OCI-LY7 (cell line): ENCODE data around the gene EVI5L. TPM values are rescaled to one million over a fixed set of nuclear protein-coding genes. Genes with fewer than 3 reads are reported as not detected.

Experiments
- BruUV-seq: library from RNA; stranded (reverse); fragments of 400-500 nt; replicated peaks from 2 replicates; lab custom pipeline; 2021; lab: Mats Ljungman, UMichigan
- CTCF ChIA-PET: fragments of 300-600 bp; sonication (Branson Sonifier 250); formaldehyde crosslinking; loops from one replicate; lab custom pipeline; 2022; ENCODE audit warnings: antibody characterized with exemption; ENCODE audit not compliant: unreplicated experiment; lab: Charles Lee
- POLR2A ChIA-PET: fragments of 300-600 bp; sonication (Branson Sonifier 250); formaldehyde crosslinking; loops from one replicate; lab custom pipeline; 2022; ENCODE audit warnings: antibody characterized with exemption; lab: Charles Lee
- DNase-seq: peaks from one replicate; pipeline ENCODE4 v3.0.0-alpha.2; 2015; ENCODE audit warnings: low spot score
- H2AFZ ChIP-seq: fragments of 200-600 bp; sonication (generic), shearing (Covaris generic); 2 replicates; pipeline ENCODE4 v1.6.1; 2014; ENCODE audit warnings: mild to moderate bottlenecking, antibody characterized with exemption, low read length, moderate library complexity
- H3K27ac ChIP-seq: fragments of 200-600 bp; sonication (generic); 2 replicates; pipeline ENCODE4 v1.5.1; 2014; ENCODE audit warnings: mixed run types, low read depth, mild to moderate bottlenecking, moderate library complexity, low read length, inconsistent platforms; ENCODE audit not compliant: poor library complexity, severe bottlenecking
- H3K36me3 ChIP-seq: fragments of 200-600 bp; sonication (generic); 2 replicates; pipeline ENCODE4 v1.6.1; 2014; ENCODE audit warnings: mild to moderate bottlenecking, antibody characterized with exemption, low read length, moderate library complexity, mixed read lengths; ENCODE audit not compliant: insufficient read depth
- H3K4me1 ChIP-seq: fragments of 200-600 bp; sonication (generic); 2 replicates; pipeline ENCODE4 v1.5.1; 2014; ENCODE audit warnings: mild to moderate bottlenecking, low read length; ENCODE audit not compliant: insufficient read depth, poor library complexity, severe bottlenecking
- H3K4me2 ChIP-seq: fragments of 200-600 bp; sonication (generic); 2 replicates; pipeline ENCODE4 v1.6.1; 2014; ENCODE audit warnings: mild to moderate bottlenecking, low read length
- H3K4me3 ChIP-seq: fragments of 200-600 bp; sonication (generic); 2 replicates; pipeline ENCODE4 v1.5.1; 2014; ENCODE audit warnings: mild to moderate bottlenecking, low read depth, low read length; ENCODE audit not compliant: poor library complexity, severe bottlenecking
- H3K79me2 ChIP-seq: fragments of 200-600 bp; sonication (generic); 2 replicates; pipeline ENCODE4 v1.6.1; 2016; ENCODE audit warnings: low read depth, mild to moderate bottlenecking, low read length, moderate library complexity, mixed read lengths; ENCODE audit not compliant: insufficient read depth
- H3K9me2 ChIP-seq: fragments of 200-600 bp; sonication (generic); 2 replicates; pipeline ENCODE4 v1.6.1; 2016; ENCODE audit warnings: mild to moderate bottlenecking, low read length, mixed read lengths; ENCODE audit not compliant: insufficient read depth
- H3K9me3 ChIP-seq: fragments of 200-600 bp; sonication (generic); 2 replicates; pipeline ENCODE4 v1.6.1; 2014; ENCODE audit warnings: mild to moderate bottlenecking, mixed run types, low read length, mixed read lengths
- H4K20me1 ChIP-seq: fragments of 200-600 bp; sonication (generic); 2 replicates; pipeline ENCODE4 v1.6.1; 2014; ENCODE audit warnings: mild to moderate bottlenecking, antibody characterized with exemption, low read length, moderate library complexity, mixed read lengths; ENCODE audit not compliant: insufficient read depth
- EZH2phosphoT487 ChIP-seq: fragments of 200-600 bp; sonication (generic); IDR thresholded peaks from 2 replicates; pipeline ENCODE4 v1.6.1; 2018; ENCODE audit warnings: low read depth, borderline replicate concordance, mild to moderate bottlenecking, mixed run types, antibody characterized with exemption, low read length, moderate library complexity, mixed read lengths
- intact Hi-C: fragments of 100-400 bp; cut with micrococcal nuclease; formaldehyde crosslinking; loops from one replicate; pipeline ENCODE4 v1.10.0; 2022; ENCODE audit not compliant: unreplicated experiment
- total RNA-seq, 2 experiments: library from RNA; depleted of rRNA in 1 of 2; stranded (reverse); fragments of >200 nt in 1 of 2; shearing (Covaris generic) in 1 of 2; gene quantifications; 2 replicates each; pipeline ENCODE4 v1.2.3, GENCODE V29; 2014 to 2022
- TF ChIP-seq, protein P1 (sequence below): fragments of 200-600 bp; sonication (generic); conservative IDR thresholded peaks from 2 replicates; pipeline ENCODE4 v1.5.1; 2014; ENCODE audit warnings: mild to moderate bottlenecking, antibody characterized with exemption, low read length, moderate library complexity, mixed read lengths

EVI5L gene
- total RNA-seq, 2 experiments from 2014 or later: 2.7 to 5.5 TPM

DNA sequence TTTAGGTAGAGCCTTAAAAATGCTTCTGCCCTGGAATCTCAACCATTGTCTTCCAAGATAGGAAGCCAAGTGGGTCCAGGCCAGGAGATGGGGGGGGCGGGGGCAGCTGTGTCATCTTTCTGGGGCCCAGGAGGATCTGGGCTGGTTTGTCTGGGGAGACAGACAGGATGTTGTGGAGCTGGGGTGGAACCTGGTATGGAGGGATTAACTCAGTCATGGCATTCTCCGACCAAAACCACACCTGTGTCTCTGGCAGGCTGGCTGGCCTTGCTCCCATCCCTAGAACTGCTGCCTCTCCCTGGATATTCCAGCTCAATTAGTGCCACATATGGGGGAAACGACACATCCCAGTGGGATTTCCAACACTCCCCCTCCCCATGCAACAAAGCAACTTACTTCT is 70.9 kb downstream of the EVI5L start:
- H3K36me3 ChIP-seq: peaks cover 4% of the 10 kb centered on the region; the same call in 1 of the 2 replicates
- H3K27ac ChIP-seq: no peak overlapping the region
- 0 out of 2 replicates have a peak, but pooled peaks cover 9% of the 10 kb centered on the region for H4K20me1 ChIP-seq
- DNase-seq: no peak
- POLR2A ChIA-PET: interaction anchor here (0.6 to 1.6 kb wide), 2 partner anchors 295 to 681 kb away, joined by 4 to 5 read pairs; no protein-coding TSS in a partner anchor
- H3K4me3 ChIP-seq: no peak overlapping the region
- no peak overlapping the region for H2AFZ ChIP-seq
- H3K9me2 ChIP-seq: no peaks in the 10 kb centered on the region
- CTCF ChIA-PET: no interaction called here
- no TSS peak for BruUV-seq
- intact Hi-C loops: no loop called here
- peaks cover 19% of the 10 kb centered on the region for H3K79me2 ChIP-seq
- peaks cover 19% of the 10 kb centered on the region for H3K4me1 ChIP-seq
- H3K4me2 ChIP-seq: no peak overlapping the region
- H3K9me3 ChIP-seq: no peaks in the 10 kb centered on the region
- TF ChIP-seq, protein P1, sequence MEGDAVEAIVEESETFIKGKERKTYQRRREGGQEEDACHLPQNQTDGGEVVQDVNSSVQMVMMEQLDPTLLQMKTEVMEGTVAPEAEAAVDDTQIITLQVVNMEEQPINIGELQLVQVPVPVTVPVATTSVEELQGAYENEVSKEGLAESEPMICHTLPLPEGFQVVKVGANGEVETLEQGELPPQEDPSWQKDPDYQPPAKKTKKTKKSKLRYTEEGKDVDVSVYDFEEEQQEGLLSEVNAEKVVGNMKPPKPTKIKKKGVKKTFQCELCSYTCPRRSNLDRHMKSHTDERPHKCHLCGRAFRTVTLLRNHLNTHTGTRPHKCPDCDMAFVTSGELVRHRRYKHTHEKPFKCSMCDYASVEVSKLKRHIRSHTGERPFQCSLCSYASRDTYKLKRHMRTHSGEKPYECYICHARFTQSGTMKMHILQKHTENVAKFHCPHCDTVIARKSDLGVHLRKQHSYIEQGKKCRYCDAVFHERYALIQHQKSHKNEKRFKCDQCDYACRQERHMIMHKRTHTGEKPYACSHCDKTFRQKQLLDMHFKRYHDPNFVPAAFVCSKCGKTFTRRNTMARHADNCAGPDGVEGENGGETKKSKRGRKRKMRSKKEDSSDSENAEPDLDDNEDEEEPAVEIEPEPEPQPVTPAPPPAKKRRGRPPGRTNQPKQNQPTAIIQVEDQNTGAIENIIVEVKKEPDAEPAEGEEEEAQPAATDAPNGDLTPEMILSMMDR: no peak
- no peak for TF ChIP-seq EZH2phosphoT487

DNA sequence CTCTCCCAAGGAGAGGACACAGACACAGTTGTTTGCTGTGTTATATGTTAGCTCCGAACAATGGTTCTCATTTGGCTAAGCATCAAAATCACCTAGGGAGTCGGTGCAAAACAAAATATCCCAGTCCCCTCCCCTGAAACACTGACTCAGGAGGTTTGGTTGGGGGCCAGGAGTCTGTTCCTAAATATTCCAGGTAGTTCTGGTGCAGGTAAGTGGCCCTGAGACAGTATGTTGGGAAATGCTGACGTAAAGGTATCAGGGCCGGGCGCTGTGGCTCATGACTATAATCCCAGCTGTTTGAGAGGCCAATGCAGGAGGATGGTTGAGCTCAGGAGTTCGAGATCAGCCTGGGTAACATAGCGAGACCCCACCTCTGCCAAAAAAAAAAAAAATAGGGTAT is 71.3 kb downstream of the EVI5L start:
- ChIA-PET POLR2A (interaction anchor here (0.6 to 1.6 kb wide), 2 partner anchors 296 to 681 kb away, joined by 4 to 5 read pairs; no protein-coding TSS in a partner anchor), CTCF (no interaction called here)
- no peak overlapping the region for H2AFZ ChIP-seq
- H4K20me1 ChIP-seq: 0 out of 2 replicates have a peak, but pooled peaks cover 9% of the 10 kb centered on the region
- no peak for TF ChIP-seq EZH2phosphoT487
- TF ChIP-seq, protein P1: no peak
- no peaks in the 10 kb centered on the region for H3K9me2 ChIP-seq
- DNase-seq: no peak
- no TSS peak for BruUV-seq
- no peaks in the 10 kb centered on the region for H3K9me3 ChIP-seq
- peaks cover 22% of the 10 kb centered on the region for H3K79me2 ChIP-seq
- H3K4me1 ChIP-seq: peaks cover 19% of the 10 kb centered on the region
- H3K4me3 ChIP-seq: no peak overlapping the region
- H3K4me2 ChIP-seq: no peak overlapping the region
- H3K36me3 ChIP-seq: peaks cover 8% of the 10 kb centered on the region; the same call in 1 of the 2 replicates
- H3K27ac ChIP-seq: no peak overlapping the region
- intact Hi-C loops: no loop called here

DNA sequence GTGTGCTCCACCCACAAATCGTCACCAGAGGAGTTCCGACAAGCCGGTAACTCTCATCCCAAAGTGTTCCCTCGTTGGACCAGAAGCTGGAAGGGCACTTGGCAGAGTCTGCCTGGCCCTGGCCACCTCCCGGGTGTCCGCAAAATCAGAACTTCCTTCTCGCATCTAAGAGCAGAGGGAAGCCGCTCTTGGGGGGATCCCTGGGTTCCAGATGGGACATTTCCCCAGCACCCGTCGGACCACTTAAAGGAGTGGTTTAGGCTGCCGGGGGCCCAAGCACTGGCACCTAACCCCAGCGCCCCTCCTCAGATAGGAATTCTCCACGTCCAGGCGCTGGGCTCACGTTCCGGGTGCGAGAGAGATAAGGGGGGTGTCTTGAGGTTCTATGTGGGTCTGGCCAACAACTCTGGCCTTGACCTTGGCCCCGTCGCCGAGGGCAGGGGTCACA is 72.8 kb downstream of the EVI5L start:
- TF ChIP-seq EZH2phosphoT487: no peak
- TF ChIP-seq, protein P1: no peak
- Histone ChIP-seq H3K36me3 (peaks cover 13% of the 10 kb centered on the region; the same call in 1 of the 2 replicates), H4K20me1 (0 out of 2 replicates have a peak, but pooled peaks cover 9% of the 10 kb centered on the region), H3K9me3 (no peaks in the 10 kb centered on the region), H3K79me2 (peaks cover 22% of the 10 kb centered on the region), H3K4me2 (peak overlapping the region; percentile 100), H3K9me2 (no peaks in the 10 kb centered on the region), H2AFZ (peak overlapping the region; percentile 75; the same call in 1 of the 2 replicates), H3K27ac (peak overlapping the region; percentile 6), H3K4me3 (peak overlapping the region; percentile 74), H3K4me1 (peaks cover 19% of the 10 kb centered on the region)
- POLR2A ChIA-PET: interaction anchor here (0.8 kb wide), 1 partner anchor 10 kb away, joined by 3 read pairs; no protein-coding TSS in a partner anchor
- TSS peak; percentile 82 for BruUV-seq
- intact Hi-C loops: no loop called here
- no peak for DNase-seq
- CTCF ChIA-PET: no interaction called here
